HCT116 (cell line): Measurements from ENCODE around the gene DNAJC3. TPM values are rescaled to one million over a fixed set of nuclear protein-coding genes. Genes with fewer than 3 reads are reported as not detected.

ENCODE experiments used
- ATAC-seq: fragments of 200-7000 bp; cut with Tn5 transposase; 2 replicates; pipeline ENCODE4 v1.9.1; 2020; ENCODE audit warnings: mild to moderate bottlenecking, moderate library complexity
- BruUV-seq: library from RNA; stranded (reverse); fragments of 400-500 nt; replicated peaks from 2 replicates; lab custom pipeline; 2021; lab: Mats Ljungman, UMichigan
- CTCF ChIA-PET: fragments of 300-600 bp; sonication (Branson Sonifier 250); formaldehyde crosslinking; loops from one replicate; lab custom pipeline; 2021; ENCODE audit warnings: antibody characterized with exemption; lab: Charles Lee
- POLR2A ChIA-PET: fragments of 300-600, 350-600 bp; sonication (Branson Sonifier 250); formaldehyde crosslinking; loops from one replicate; lab custom pipeline; 2021; ENCODE audit warnings: antibody characterized with exemption; lab: Charles Lee
- RAD21 ChIA-PET, 2 experiments: fragments of 300-600 bp; sonication (Branson Sonifier 250); formaldehyde crosslinking; loops; one replicate each; lab custom pipeline; 2023; ENCODE audit warnings: low total read pairs in 2 of 2; ENCODE audit not compliant: uncharacterized antibody in 2 of 2, unreplicated experiment in 2 of 2, low non-redundant PET in 1 of 2; lab: Charles Lee
- DNase-seq: peaks from one replicate; pipeline ENCODE4 v3.0.0-alpha.2; 2010; ENCODE audit warnings: low read depth, low spot score
- H2AFZ ChIP-seq: fragments of 200-600 bp; shearing (Covaris generic), sonication (generic); 2 replicates; pipeline ENCODE4 v1.6.1; 2017; ENCODE audit warnings: low read depth, mixed run types, mixed read lengths, antibody characterized with exemption, low read length; ENCODE audit not compliant: poor library complexity, severe bottlenecking
- H3K27ac ChIP-seq: 2 replicates; pipeline ENCODE4 v1.5.1; 2012; ENCODE audit warnings: low read depth, low read length
- H3K27me3 ChIP-seq: fragments of 200-600 bp; sonication (generic); 2 replicates; pipeline ENCODE4 v1.6.1; 2016; ENCODE audit warnings: mixed run types, low read length, mixed read lengths; ENCODE audit not compliant: insufficient read depth
- H3K36me3 ChIP-seq, 2 experiments: fragments of 200-500 bp in 1 of 2; fragments of 200-600 bp in 1 of 2; sonication (Bioruptor generic) in 1 of 2; sonication (generic) in 1 of 2; 2 replicates each; pipeline versions ENCODE4 v1.5.1 to v1.6.1; 2014 to 2016; ENCODE audit warnings: low read length in 2 of 2, inconsistent platforms in 1 of 2, mixed read lengths in 1 of 2, mixed run types in 1 of 2; ENCODE audit not compliant: insufficient read depth in 2 of 2, control insufficient read depth in 1 of 2
- H3K4me1 ChIP-seq, 2 experiments: fragments of 200-600 bp in 1 of 2; sonication (generic) in 1 of 2; 2 replicates each; pipeline versions ENCODE4 v1.5.1 to v1.6.1; 2012 to 2017; ENCODE audit warnings: low read length in 2 of 2, inconsistent platforms in 1 of 2, mild to moderate bottlenecking in 1 of 2, mixed read lengths in 1 of 2, mixed run types in 1 of 2, moderate library complexity in 1 of 2; ENCODE audit not compliant: insufficient read depth in 2 of 2, control insufficient read depth in 1 of 2
- H3K4me2 ChIP-seq: fragments of 200-600 bp; sonication (generic); 2 replicates; pipeline ENCODE4 v1.6.1; 2017; ENCODE audit warnings: mixed run types, low read length, mixed read lengths
- H3K4me3 ChIP-seq, 2 experiments: fragments of 200-600 bp in 1 of 2; sonication (generic) in 1 of 2; replicated peaks in 1 of 2; 2 replicates each; pipeline ENCODE4 v1.5.1; 2011 to 2016; ENCODE audit warnings: low read length in 2 of 2, control low read depth in 1 of 2, low read depth in 1 of 2, mild to moderate bottlenecking in 1 of 2, mixed read lengths in 1 of 2, mixed run types in 1 of 2
- H3K79me2 ChIP-seq: fragments of 200-600 bp; sonication (generic); 2 replicates; pipeline ENCODE4 v1.6.1; 2017; ENCODE audit warnings: mild to moderate bottlenecking, mixed run types, low read length, moderate library complexity, mixed read lengths; ENCODE audit not compliant: insufficient read depth
- H3K9ac ChIP-seq: fragments of 200-600 bp; sonication (generic); 2 replicates; pipeline ENCODE4 v1.6.1; 2016; ENCODE audit warnings: low read length, mixed read lengths
- H3K9me2 ChIP-seq: fragments of 200-600 bp; sonication (generic), shearing (Covaris generic); 2 replicates; pipeline ENCODE4 v1.6.1; 2017; ENCODE audit warnings: mixed run types, mild to moderate bottlenecking, moderate library complexity; ENCODE audit not compliant: insufficient read depth
- H3K9me3 ChIP-seq, 2 experiments: fragments of 200-500 bp in 1 of 2; fragments of 200-600 bp in 1 of 2; sonication (Bioruptor generic) in 1 of 2; sonication (generic) in 1 of 2; 2 replicates each; pipeline ENCODE4 v1.6.1; 2014 to 2017; ENCODE audit warnings: low read length in 2 of 2, mixed read lengths in 2 of 2, inconsistent platforms in 1 of 2, low read depth in 1 of 2, mild to moderate bottlenecking in 1 of 2, mixed run types in 1 of 2, moderate library complexity in 1 of 2; ENCODE audit not compliant: control insufficient read depth in 1 of 2, insufficient read depth in 1 of 2
- H4K20me1 ChIP-seq: fragments of 200-600 bp; sonication (generic), shearing (Covaris generic); 2 replicates; pipeline ENCODE4 v1.6.1; 2017; ENCODE audit warnings: mixed run types, mild to moderate bottlenecking, moderate library complexity; ENCODE audit not compliant: insufficient read depth
- CEBPB ChIP-seq: IDR thresholded peaks from 2 replicates; pipeline ENCODE4 v1.6.1; 2012; ENCODE audit warnings: low read depth
- EGR1 ChIP-seq: IDR thresholded peaks from 2 replicates; pipeline ENCODE4 v1.6.1; 2012; ENCODE audit warnings: low read depth
- ELF1 ChIP-seq: IDR thresholded peaks from 2 replicates; pipeline ENCODE4 v1.6.1; 2012; ENCODE audit warnings: low read depth, borderline replicate concordance
- EZH2 ChIP-seq: fragments of 200-600 bp; sonication (generic); IDR thresholded peaks from 2 replicates; pipeline ENCODE4 v1.6.1; 2017; ENCODE audit warnings: antibody characterized with exemption, mixed run types
- EZH2phosphoT487 ChIP-seq: fragments of 200-600 bp; IDR thresholded peaks from 2 replicates; pipeline ENCODE4 v1.6.1; 2018; ENCODE audit warnings: antibody characterized with exemption, borderline replicate concordance
- FOSL1 ChIP-seq: IDR thresholded peaks from 2 replicates; pipeline ENCODE4 v1.6.1; 2012; ENCODE audit warnings: low read depth
- JUND ChIP-seq: IDR thresholded peaks from 2 replicates; pipeline ENCODE4 v1.6.1; 2012
- POLR2A ChIP-seq: IDR thresholded peaks from 2 replicates; pipeline ENCODE4 v1.7.0; 2011; ENCODE audit warnings: borderline replicate concordance; ENCODE audit not compliant: insufficient read depth, insufficient read length; ENCODE audit errors: extremely low read depth
- POLR2AphosphoS5 ChIP-seq: IDR thresholded peaks from 2 replicates; pipeline ENCODE4 v1.6.1; 2011; ENCODE audit warnings: mild to moderate bottlenecking, low read depth, low read length, moderate library complexity
- SIN3A ChIP-seq: IDR thresholded peaks from 2 replicates; pipeline ENCODE4 v1.6.1; 2012; ENCODE audit warnings: low read depth
- SP1 ChIP-seq: IDR thresholded peaks from 2 replicates; pipeline ENCODE4 v1.6.1; 2012; ENCODE audit warnings: low read depth
- SRF ChIP-seq: IDR thresholded peaks from 2 replicates; pipeline ENCODE4 v1.6.1; 2012; ENCODE audit warnings: low read depth
- TCF7L2 ChIP-seq: IDR thresholded peaks from 2 replicates; pipeline ENCODE4 v1.7.0; 2011; ENCODE audit warnings: borderline replicate concordance, inconsistent platforms; ENCODE audit not compliant: insufficient read depth, insufficient read length; ENCODE audit errors: extremely low read depth
- YY1 ChIP-seq: IDR thresholded peaks from 2 replicates; pipeline ENCODE4 v1.6.1; 2011; ENCODE audit warnings: low read length, low read depth, moderate library complexity, mild to moderate bottlenecking; ENCODE audit not compliant: insufficient replicate concordance; ENCODE audit errors: extremely low read depth
- ZFX ChIP-seq: fragments of 450-650 bp; IDR thresholded peaks from 2 replicates; pipeline ENCODE4 v1.6.1; 2017
- ZNF274 ChIP-seq: fragments of 200-500 bp; sonication (Bioruptor generic); IDR thresholded peaks from 2 replicates; pipeline ENCODE4 v1.6.1; 2014; ENCODE audit warnings: mild to moderate bottlenecking, low read depth, low read length, inconsistent platforms
- intact Hi-C: fragments of 100-400 bp; cut with micrococcal nuclease; formaldehyde crosslinking; loops from 2 replicates; pipeline ENCODE4 v1.10.0; 2022
- total RNA-seq: library from RNA; stranded (reverse); gene quantifications from one replicate; pipeline ENCODE4 v1.2.1, GENCODE V29; 2021; ENCODE audit not compliant: unreplicated experiment
- TF ChIP-seq, protein P1 (sequence below), 3 experiments: fragments of 200-600 bp in 1 of 3; sonication (generic) in 1 of 3; IDR thresholded peaks in 2 of 3; conservative IDR thresholded peaks in 1 of 3; 2 replicates each; pipeline ENCODE4 v1.5.1; 2012 to 2017; ENCODE audit warnings: low read depth in 2 of 3, low read length in 2 of 3, antibody characterized with exemption in 1 of 3, borderline replicate concordance in 1 of 3, control low read depth in 1 of 3, mild to moderate bottlenecking in 1 of 3, mixed read lengths in 1 of 3, mixed run types in 1 of 3, moderate library complexity in 1 of 3; ENCODE audit not compliant: insufficient read depth in 1 of 3
- TF ChIP-seq, protein P2 (sequence below): IDR thresholded peaks from 2 replicates; pipeline ENCODE4 v1.6.1; 2012
- TF ChIP-seq, protein P3 (sequence below): IDR thresholded peaks from 2 replicates; pipeline ENCODE4 v1.6.1; 2012

Gene DNAJC3
- total RNA-seq, 1 experiment from 2014 or later, result 28.5 TPM

DNA sequence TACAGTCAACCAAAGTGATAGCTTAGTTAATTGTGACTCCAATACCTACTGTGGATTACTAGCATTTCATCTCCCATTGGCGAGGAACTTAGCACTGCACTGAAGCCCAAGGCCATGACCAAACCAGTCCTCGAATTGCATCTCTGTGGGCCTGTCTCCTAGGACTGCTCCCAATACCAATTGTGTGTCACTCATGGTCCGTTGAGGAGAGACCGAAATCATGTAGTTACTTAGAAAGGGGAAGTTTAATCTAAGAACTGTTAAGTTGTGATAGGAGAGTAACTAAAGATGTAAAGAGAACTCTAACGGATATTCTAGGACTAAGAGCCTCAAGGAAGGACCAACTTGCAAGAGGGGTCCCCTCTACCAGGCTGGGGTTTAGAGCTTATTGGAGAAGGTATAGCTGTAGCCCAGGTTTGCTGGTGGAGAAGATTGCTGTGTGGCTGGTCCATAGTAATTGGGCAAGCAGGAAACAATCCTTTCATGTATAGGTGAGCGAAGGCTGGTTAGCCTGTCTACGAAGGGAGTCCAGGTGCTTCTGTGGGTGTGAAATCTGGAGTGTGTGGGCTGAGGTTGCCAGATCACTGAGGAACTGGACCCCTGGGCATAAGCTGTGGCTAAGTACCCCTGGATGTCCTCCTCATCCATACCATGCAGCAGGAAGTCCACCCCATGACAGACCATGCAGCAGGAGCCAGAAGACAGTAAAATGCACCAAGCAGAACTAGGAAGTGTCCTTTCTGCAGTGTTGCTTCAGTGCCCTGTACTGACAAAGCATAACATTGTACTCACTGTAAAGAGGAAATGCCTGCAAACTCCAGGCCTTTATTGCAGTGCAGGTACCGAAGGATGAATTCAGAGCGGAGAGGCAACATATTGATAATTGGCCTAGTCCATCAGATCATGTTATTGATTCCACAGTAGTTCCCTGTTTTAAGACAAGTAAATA lies 30.8 kb downstream of the DNAJC3 start:
- Histone ChIP-seq H3K36me3 (0 out of 4 replicates have a peak, but pooled peaks cover 0 to 3% of the 10 kb centered on the region in 2 experiments), H3K9me2 (no peaks in the 10 kb centered on the region), H3K79me2 (peaks cover 26% of the 10 kb centered on the region), H3K27me3 (no peaks in the 10 kb centered on the region), H3K9me3 (no peaks in the 10 kb centered on the region), H3K4me3 (no peak overlapping the region), H4K20me1 (0 out of 2 replicates have a peak, but pooled peaks cover 6% of the 10 kb centered on the region), H3K9ac (no peak overlapping the region), H3K4me2 (no peak overlapping the region), H3K4me1 (no peaks in the 10 kb centered on the region), H3K27ac (no peak overlapping the region), H2AFZ (no peak overlapping the region)
- TF ChIP-seq CEBPB (no peak), SIN3A (no peak), ZNF274 (no peak), YY1 (no peak), FOSL1 (no peak), EGR1 (no peak), EZH2phosphoT487 (no peak), ELF1 (no peak), TCF7L2 (no peak), EZH2 (no peak), SRF (no peak), POLR2AphosphoS5 (no peak), POLR2A (no peak), SP1 (no peak), JUND (no peak), ZFX (no peak)
- TF ChIP-seq, protein P1, sequence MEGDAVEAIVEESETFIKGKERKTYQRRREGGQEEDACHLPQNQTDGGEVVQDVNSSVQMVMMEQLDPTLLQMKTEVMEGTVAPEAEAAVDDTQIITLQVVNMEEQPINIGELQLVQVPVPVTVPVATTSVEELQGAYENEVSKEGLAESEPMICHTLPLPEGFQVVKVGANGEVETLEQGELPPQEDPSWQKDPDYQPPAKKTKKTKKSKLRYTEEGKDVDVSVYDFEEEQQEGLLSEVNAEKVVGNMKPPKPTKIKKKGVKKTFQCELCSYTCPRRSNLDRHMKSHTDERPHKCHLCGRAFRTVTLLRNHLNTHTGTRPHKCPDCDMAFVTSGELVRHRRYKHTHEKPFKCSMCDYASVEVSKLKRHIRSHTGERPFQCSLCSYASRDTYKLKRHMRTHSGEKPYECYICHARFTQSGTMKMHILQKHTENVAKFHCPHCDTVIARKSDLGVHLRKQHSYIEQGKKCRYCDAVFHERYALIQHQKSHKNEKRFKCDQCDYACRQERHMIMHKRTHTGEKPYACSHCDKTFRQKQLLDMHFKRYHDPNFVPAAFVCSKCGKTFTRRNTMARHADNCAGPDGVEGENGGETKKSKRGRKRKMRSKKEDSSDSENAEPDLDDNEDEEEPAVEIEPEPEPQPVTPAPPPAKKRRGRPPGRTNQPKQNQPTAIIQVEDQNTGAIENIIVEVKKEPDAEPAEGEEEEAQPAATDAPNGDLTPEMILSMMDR (IDR thresholded peaks at IDR 0.05 in 2 of 3, conservative IDR thresholded peaks at IDR 0.05 in 1 of 3; ENCODE audit: borderline replicate concordance in 1 of 3, insufficient read depth in 1 of 3, low read depth in 2 of 3, low read length in 2 of 3), result no peak
- TF ChIP-seq, protein P2, sequence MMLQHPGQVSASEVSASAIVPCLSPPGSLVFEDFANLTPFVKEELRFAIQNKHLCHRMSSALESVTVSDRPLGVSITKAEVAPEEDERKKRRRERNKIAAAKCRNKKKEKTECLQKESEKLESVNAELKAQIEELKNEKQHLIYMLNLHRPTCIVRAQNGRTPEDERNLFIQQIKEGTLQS, result no peak
- TF ChIP-seq, protein P3, sequence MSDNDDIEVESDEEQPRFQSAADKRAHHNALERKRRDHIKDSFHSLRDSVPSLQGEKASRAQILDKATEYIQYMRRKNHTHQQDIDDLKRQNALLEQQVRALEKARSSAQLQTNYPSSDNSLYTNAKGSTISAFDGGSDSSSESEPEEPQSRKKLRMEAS, result no peak
- CTCF ChIA-PET, result no interaction called here
- intact Hi-C loops, result no loop called here
- RAD21 ChIA-PET, result no interaction called here
- no peak for ATAC-seq
- no TSS peak for BruUV-seq
- no peak for DNase-seq
- POLR2A ChIA-PET, result no interaction called here
